Activated naive CD4-positive, alpha-beta T cell treated with anti-CD3 and anti-CD28 coated beads, Interleukin-2, amount 50 U/mL, for 16 hours (primary cell): ENCODE results near the gene SYT15.
A peak's percentile ranks its signal among the peaks of the same experiment; 100 is the strongest.

ENCODE experiments used
- DNase-seq: peaks from one replicate; pipeline ENCODE4 v3.0.0-alpha.2; 2020

The SYT15 gene

GRCh38 chr10:46545861-46546590, 32.9 kb upstream of the SYT15 start:
- no peak for DNase-seq

- peak; percentile 10 for DNase-seq
Observed at GRCh38 chr10:46546591-46547540, 32.1 kb upstream of the SYT15 start.

- peak; percentile 10 for DNase-seq
Observed at GRCh38 chr10:46547541-46548497, 31.1 kb upstream of the SYT15 start.

- peak; percentile 9 for DNase-seq
Observed at GRCh38 chr10:46548498-46549090, 30.3 kb upstream of the SYT15 start.

GRCh38 chr10:46549171-46550075, 29.5 kb upstream of the SYT15 start:
- peak; percentile 22 for DNase-seq

GRCh38 chr10:46550076-46550790, 28.7 kb upstream of the SYT15 start:
- peak; percentile 11 for DNase-seq

GRCh38 chr10:46550795-46551700, 27.9 kb upstream of the SYT15 start:
- peak; percentile 9 for DNase-seq

- peak; percentile 11 for DNase-seq
Observed at GRCh38 chr10:46551701-46552525, 27.0 kb upstream of the SYT15 start.

- DNase-seq: no peak
Observed at GRCh38 chr10:46552526-46553237, 26.2 kb upstream of the SYT15 start.

- DNase-seq: peak; percentile 12
Observed at GRCh38 chr10:46553238-46554049, 25.5 kb upstream of the SYT15 start.

GRCh38 chr10:46554166-46554781, 24.7 kb upstream of the SYT15 start:
- no peak for DNase-seq

GRCh38 chr10:46555366-46555712, 23.6 kb upstream of the SYT15 start:
- peak; percentile 11 for DNase-seq

GRCh38 chr10:46555713-46556514, 23.0 kb upstream of the SYT15 start:
- peak; percentile 14 for DNase-seq

- peak; percentile 14 for DNase-seq
Observed at GRCh38 chr10:46556515-46557318, 22.2 kb upstream of the SYT15 start, which contains the start of gene GPRIN2. Gene GPRIN2, minus strand, starts transcription at chr10:46556658. Its CDS starts 5,922 bp downstream, at chr10:46550736.
